Keratinocyte (primary cell): Measurements from ENCODE around the gene CD72.

Source experiments
- EZH2 ChIP-seq: IDR thresholded peaks from one replicate; pipeline ENCODE4 v1.6.1; 2012; ENCODE audit warnings: inconsistent platforms, mild to moderate bottlenecking, low read length, moderate library complexity
- TF ChIP-seq, protein P1 (sequence below), 3 experiments: IDR thresholded peaks in 1 of 3; conservative IDR thresholded peaks in 1 of 3; optimal IDR thresholded peaks in 1 of 3; 2 replicates in 2 of 3; 3 replicates in 1 of 3; pipeline versions ENCODE3 to v1.5.1; 2011; ENCODE audit warnings: low read length in 3 of 3, mild to moderate bottlenecking in 3 of 3, moderate library complexity in 2 of 3, control low read depth in 1 of 3, inconsistent platforms in 1 of 3; ENCODE audit not compliant: insufficient read depth in 2 of 3; ENCODE audit errors: extremely low read depth in 1 of 3

DNA sequence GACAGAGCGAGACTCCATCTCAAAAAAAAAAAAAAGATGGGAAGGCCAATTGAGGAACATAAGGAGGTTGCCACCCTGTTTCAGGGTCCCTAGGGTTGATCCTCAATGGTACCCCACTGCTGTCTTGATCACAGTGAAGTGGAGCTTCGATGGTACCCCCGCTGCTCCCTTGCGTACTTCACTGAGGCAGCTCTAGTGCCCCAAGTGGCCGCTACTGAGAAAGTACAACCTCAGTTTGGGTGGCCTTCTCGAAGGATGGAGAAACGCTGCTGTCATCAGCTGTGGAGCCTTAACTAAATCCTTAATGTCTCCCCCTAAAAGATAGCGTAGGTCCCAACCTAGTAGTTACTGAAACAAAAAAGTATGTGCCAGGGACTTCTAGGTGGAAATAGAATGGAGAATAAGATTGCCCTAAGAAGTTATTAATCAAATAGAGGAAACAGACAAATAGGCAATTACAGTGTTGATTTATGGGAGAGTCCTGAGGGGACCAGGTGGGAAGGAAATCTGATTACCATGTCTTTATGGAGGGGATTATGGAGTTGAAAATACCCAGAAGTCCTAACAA lies 6.9 kb downstream of the CD72 start:
- no peak for TF ChIP-seq EZH2
- TF ChIP-seq, protein P1, sequence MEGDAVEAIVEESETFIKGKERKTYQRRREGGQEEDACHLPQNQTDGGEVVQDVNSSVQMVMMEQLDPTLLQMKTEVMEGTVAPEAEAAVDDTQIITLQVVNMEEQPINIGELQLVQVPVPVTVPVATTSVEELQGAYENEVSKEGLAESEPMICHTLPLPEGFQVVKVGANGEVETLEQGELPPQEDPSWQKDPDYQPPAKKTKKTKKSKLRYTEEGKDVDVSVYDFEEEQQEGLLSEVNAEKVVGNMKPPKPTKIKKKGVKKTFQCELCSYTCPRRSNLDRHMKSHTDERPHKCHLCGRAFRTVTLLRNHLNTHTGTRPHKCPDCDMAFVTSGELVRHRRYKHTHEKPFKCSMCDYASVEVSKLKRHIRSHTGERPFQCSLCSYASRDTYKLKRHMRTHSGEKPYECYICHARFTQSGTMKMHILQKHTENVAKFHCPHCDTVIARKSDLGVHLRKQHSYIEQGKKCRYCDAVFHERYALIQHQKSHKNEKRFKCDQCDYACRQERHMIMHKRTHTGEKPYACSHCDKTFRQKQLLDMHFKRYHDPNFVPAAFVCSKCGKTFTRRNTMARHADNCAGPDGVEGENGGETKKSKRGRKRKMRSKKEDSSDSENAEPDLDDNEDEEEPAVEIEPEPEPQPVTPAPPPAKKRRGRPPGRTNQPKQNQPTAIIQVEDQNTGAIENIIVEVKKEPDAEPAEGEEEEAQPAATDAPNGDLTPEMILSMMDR (optimal IDR thresholded peaks at IDR 0.05 in 1 of 3, IDR thresholded peaks at IDR 0.05 in 1 of 3, conservative IDR thresholded peaks at IDR 0.05 in 1 of 3; ENCODE audit: extremely low read depth in 1 of 3, insufficient read depth in 2 of 3, low read length in 3 of 3), result peak; percentile 73 to 83 (median 76)
